Neural cell (in vitro differentiated cells): ENCODE results near the gene TMEM183A. TPM values are rescaled to one million over a fixed set of nuclear protein-coding genes. Genes with fewer than 3 reads are reported as not detected.

Experiments
- H2AFZ ChIP-seq: fragments of 200-600, 300-800 bp; sonication (generic), shearing (Covaris generic); 2 replicates; pipeline ENCODE4 v1.6.0; 2014; ENCODE audit warnings: low read depth, mild to moderate bottlenecking, antibody characterized with exemption, low read length, moderate library complexity
- H3F3A ChIP-seq: fragments of 200-600 bp; shearing (Covaris generic); 2 replicates; pipeline ENCODE4 v1.6.1; 2016; ENCODE audit warnings: mild to moderate bottlenecking, moderate library complexity, mixed read lengths, antibody characterized with exemption, low read length; ENCODE audit not compliant: insufficient read depth, poor library complexity, severe bottlenecking
- H3K27ac ChIP-seq: fragments of 200-600, 300-800 bp; sonication (generic), shearing (Covaris generic); 2 replicates; pipeline ENCODE4 v1.5.1; 2014; ENCODE audit warnings: mild to moderate bottlenecking, low read length, moderate library complexity
- H3K27me3 ChIP-seq: fragments of 300-800, 200-600 bp; sonication (generic), shearing (Covaris generic); 2 replicates; pipeline ENCODE4 v1.6.0; 2014; ENCODE audit warnings: mild to moderate bottlenecking, low read depth, low read length, moderate library complexity; ENCODE audit not compliant: insufficient read depth
- H3K36me3 ChIP-seq: fragments of 300-800, 200-600 bp; sonication (generic), shearing (Covaris generic); 2 replicates; pipeline ENCODE4 v1.5.1; 2014; ENCODE audit warnings: mild to moderate bottlenecking, antibody characterized with exemption, low read length, moderate library complexity; ENCODE audit not compliant: insufficient read depth
- H3K4me2 ChIP-seq: fragments of 300-800, 200-600 bp; sonication (generic), shearing (Covaris generic); 2 replicates; pipeline ENCODE4 v1.6.0; 2014; ENCODE audit warnings: mild to moderate bottlenecking, low read length
- H3K4me3 ChIP-seq: fragments of 300-800, 200-600 bp; sonication (generic), shearing (Covaris generic); 2 replicates; pipeline ENCODE4 v1.5.1; 2014; ENCODE audit warnings: mild to moderate bottlenecking, low read length, moderate library complexity
- H3K79me2 ChIP-seq: fragments of 200-600 bp; shearing (Covaris generic); replicated peaks from 2 replicates; pipeline ENCODE4 v1.6.0; 2014; ENCODE audit warnings: mild to moderate bottlenecking, low read length, moderate library complexity; ENCODE audit not compliant: insufficient read depth
- H3K9ac ChIP-seq: fragments of 300-800, 200-600 bp; sonication (generic), shearing (Covaris generic); 2 replicates; pipeline ENCODE4 v1.6.1; 2016; ENCODE audit warnings: mild to moderate bottlenecking, low read length, mixed read lengths
- H3K9me2 ChIP-seq: fragments of 200-600 bp; shearing (Covaris generic); 2 replicates; pipeline ENCODE4 v1.6.1; 2016; ENCODE audit warnings: mild to moderate bottlenecking, low read length, mixed read lengths; ENCODE audit not compliant: insufficient read depth
- H3K9me3 ChIP-seq: fragments of 200-600, 300-800 bp; sonication (generic), shearing (Covaris generic); 2 replicates; pipeline ENCODE4 v1.6.1; 2016; ENCODE audit warnings: mild to moderate bottlenecking, mixed run types, low read length, moderate library complexity, mixed read lengths
- H4K20me1 ChIP-seq: fragments of 200-600 bp; shearing (Covaris generic); 2 replicates; pipeline ENCODE4 v1.6.1; 2016; ENCODE audit warnings: mild to moderate bottlenecking, mixed run types; ENCODE audit not compliant: insufficient read depth
- CTCF ChIP-seq: fragments of 450-650 bp; IDR thresholded peaks from 2 replicates; pipeline ENCODE4 v1.5.1; 2014; ENCODE audit warnings: antibody characterized with exemption, mild to moderate bottlenecking, moderate library complexity; ENCODE audit not compliant: poor library complexity, severe bottlenecking
- EP300 ChIP-seq: fragments of 450-650 bp; conservative IDR thresholded peaks from 2 replicates; pipeline ENCODE4 v1.6.1; 2014; ENCODE audit warnings: antibody characterized with exemption, mild to moderate bottlenecking, moderate library complexity; ENCODE audit not compliant: poor library complexity, severe bottlenecking
- EZH2 ChIP-seq: fragments of 200-600, 300-800 bp; shearing (Covaris generic), sonication (generic); IDR thresholded peaks from 2 replicates; pipeline ENCODE4 v1.6.1; 2014; ENCODE audit warnings: antibody characterized with exemption, low read length, borderline replicate concordance, mild to moderate bottlenecking; ENCODE audit not compliant: insufficient read depth, poor library complexity, severe bottlenecking
- MXI1 ChIP-seq: fragments of 450-650 bp; conservative IDR thresholded peaks from 2 replicates; pipeline ENCODE4 v1.6.1; 2014; ENCODE audit warnings: antibody characterized with exemption, mild to moderate bottlenecking; ENCODE audit not compliant: poor library complexity, severe bottlenecking
- POLR2AphosphoS5 ChIP-seq: IDR thresholded peaks from 2 replicates; pipeline ENCODE4 v1.6.1; 2012
- RAD21 ChIP-seq: fragments of 450-650 bp; conservative IDR thresholded peaks from 2 replicates; pipeline ENCODE4 v1.6.1; 2014; ENCODE audit warnings: antibody characterized with exemption, mild to moderate bottlenecking, moderate library complexity
- REST ChIP-seq: IDR thresholded peaks from 2 replicates; pipeline ENCODE4 v1.6.1; 2012; ENCODE audit warnings: borderline replicate concordance
- SMC3 ChIP-seq: fragments of 450-650 bp; conservative IDR thresholded peaks from 2 replicates; pipeline ENCODE4 v1.6.1; 2014; ENCODE audit warnings: antibody characterized with exemption, mild to moderate bottlenecking, moderate library complexity; ENCODE audit not compliant: poor library complexity
- TAF1 ChIP-seq: IDR thresholded peaks from 2 replicates; pipeline ENCODE4 v1.6.1; 2012; ENCODE audit warnings: low read depth
- polyA plus RNA-seq: library from polyadenylated mRNA; depleted of rRNA; stranded (reverse); fragments of >200 nt; gene quantifications from 2 replicates; pipeline ENCODE4 v1.2.3, GENCODE V29; 2014

Gene TMEM183A
- polyA plus RNA-seq, 1 donor from 2014 or later = 237 TPM

- Histone ChIP-seq H3K4me2 (peak overlapping the region; percentile 99), H3K27me3 (no peaks in the 10 kb centered on the region), H4K20me1 (no peaks in the 10 kb centered on the region), H3F3A (no peaks in the 10 kb centered on the region), H3K79me2 (peaks cover 34% of the 10 kb centered on the region), H3K9me2 (no peaks in the 10 kb centered on the region), H3K9ac (peak overlapping the region; percentile 92), H3K36me3 (no peaks in the 10 kb centered on the region), H3K4me3 (peak overlapping the region; percentile 89), H3K27ac (peak overlapping the region; percentile 46), H2AFZ (peak overlapping the region; percentile 49), H3K9me3 (no peaks in the 10 kb centered on the region)
- TF ChIP-seq POLR2AphosphoS5 (no peak), REST (no peak), EZH2 (no peak), MXI1 (no peak), SMC3 (no peak), CTCF (no peak), EP300 (no peak), RAD21 (no peak), TAF1 (no peak)
These were observed 48.5 kb upstream of the TMEM183A start for GRCh38 chr1:202958544-202959275.

GRCh38 chr1:202959276-202959620 is 47.9 kb upstream of the TMEM183A start:
- Histone ChIP-seq H3K9ac (no peak overlapping the region), H4K20me1 (no peaks in the 10 kb centered on the region), H3K27me3 (no peaks in the 10 kb centered on the region), H3K9me3 (no peaks in the 10 kb centered on the region), H2AFZ (no peak overlapping the region), H3K4me3 (no peak overlapping the region), H3K36me3 (no peaks in the 10 kb centered on the region), H3F3A (no peaks in the 10 kb centered on the region), H3K4me2 (no peak overlapping the region), H3K27ac (no peak overlapping the region), H3K9me2 (no peaks in the 10 kb centered on the region), H3K79me2 (peaks cover 29% of the 10 kb centered on the region)
- TF ChIP-seq CTCF (no peak), MXI1 (no peak), EP300 (no peak), TAF1 (no peak), SMC3 (no peak), RAD21 (no peak), EZH2 (no peak), REST (no peak), POLR2AphosphoS5 (no peak)
